K562 (cell line): ENCODE results near the gene TTYH2. TPM values are rescaled to one million over a fixed set of nuclear protein-coding genes. Genes with fewer than 3 reads are reported as not detected.

Source experiments
- ARID4B ChIP-seq: sonication (generic); formaldehyde crosslinking; IDR thresholded peaks from 2 replicates; pipeline ENCODE4 v1.8.0; 2022; ENCODE audit warnings: mild to moderate bottlenecking, missing genetic modification reagents
- BRF1 ChIP-seq: IDR thresholded peaks from 3 replicates; pipeline ENCODE4 v1.6.1; 2011; ENCODE audit warnings: borderline replicate concordance, mild to moderate bottlenecking; ENCODE audit not compliant: insufficient read length; ENCODE audit errors: extremely low read depth
- CBFB ChIP-seq: sonication (generic); formaldehyde crosslinking; IDR thresholded peaks from 2 replicates; pipeline ENCODE4 v1.4.0; 2020; ENCODE audit warnings: mild to moderate bottlenecking, missing genetic modification reagents
- E2F8 ChIP-seq: fragments of 450-650 bp; IDR thresholded peaks from 2 replicates; pipeline ENCODE4 v1.7.1; 2018; ENCODE audit warnings: mild to moderate bottlenecking, low read depth; ENCODE audit not compliant: partially characterized antibody
- ELK1 ChIP-seq: sonication (generic); formaldehyde crosslinking; IDR thresholded peaks from 2 replicates; pipeline ENCODE4 v1.8.1; 2022; ENCODE audit warnings: missing genetic modification reagents
- ETV6 ChIP-seq, 3 experiments: fragments of 150-350 bp in 1 of 3; sonication (generic) in 1 of 3; formaldehyde crosslinking in 1 of 3; IDR thresholded peaks; 2 replicates each; pipeline versions ENCODE4 v1.6.1 to v1.8.0; 2014 to 2022; ENCODE audit warnings: borderline replicate concordance in 2 of 3, low read depth in 2 of 3, antibody characterized with exemption in 1 of 3, low read length in 1 of 3, mild to moderate bottlenecking in 1 of 3, missing genetic modification reagents in 1 of 3
- GMEB1 ChIP-seq: fragments of 250-450 bp; sonication (Bioruptor Pico); IDR thresholded peaks from 2 replicates; pipeline ENCODE4 v1.4.0; 2020; ENCODE audit warnings: mild to moderate bottlenecking
- HDAC1 ChIP-seq, 2 experiments: fragments of 450-650 bp; IDR thresholded peaks; 2 replicates each; pipeline ENCODE4 v1.6.1; 2016 to 2017; ENCODE audit warnings: inconsistent platforms in 1 of 2, mild to moderate bottlenecking in 1 of 2, moderate library complexity in 1 of 2
- HMGN3 ChIP-seq: IDR thresholded peaks from 2 replicates; pipeline ENCODE4 v1.6.1; 2011; ENCODE audit warnings: borderline replicate concordance, low read depth, mild to moderate bottlenecking, mixed read lengths, low read length; ENCODE audit not compliant: insufficient read length; ENCODE audit errors: extremely low read depth
- IRF2 ChIP-seq: sonication (generic); formaldehyde crosslinking; IDR thresholded peaks from 2 replicates; pipeline ENCODE4 v1.8.1; 2022; ENCODE audit warnings: mild to moderate bottlenecking, missing genetic modification reagents
- L3MBTL2 ChIP-seq: fragments of 450-650 bp; IDR thresholded peaks from 2 replicates; pipeline ENCODE4 v1.6.1; 2016; ENCODE audit warnings: mild to moderate bottlenecking, moderate library complexity
- NCOA1 ChIP-seq: fragments of 450-650 bp; IDR thresholded peaks from 2 replicates; pipeline ENCODE4 v1.6.1; 2016; ENCODE audit warnings: low read depth
- TRIM28 ChIP-seq: fragments of 450-650 bp; IDR thresholded peaks from 2 replicates; pipeline ENCODE4 v1.6.1; 2017
- XRCC3 ChIP-seq: fragments of 450-650 bp; IDR thresholded peaks from 2 replicates; pipeline ENCODE4 v1.6.1; 2017; ENCODE audit warnings: mild to moderate bottlenecking, moderate library complexity
- ZNF174 ChIP-seq: fragments of 250-450 bp; sonication (Bioruptor Pico); IDR thresholded peaks from 2 replicates; pipeline ENCODE4 v1.4.0; 2020; ENCODE audit warnings: mild to moderate bottlenecking
- ZNF717 ChIP-seq: fragments of 250-450 bp; sonication (Bioruptor Pico); IDR thresholded peaks from 2 replicates; pipeline ENCODE4 v1.5.0; 2021
- polyA plus RNA-seq, 8 experiments: library from polyadenylated mRNA; depleted of rRNA in 4 of 8; stranded (reverse) in 5 of 8; unstranded in 3 of 8; fragments of >200 nt; fragmentation: Nextera tagmentation in 2 of 8; fragmentation: Illumina TruSeq in 1 of 8; extraction: Ambion mirVana in 2 of 8; extraction: Trizol in 1 of 8; gene quantifications; 2 replicates each; pipeline versions ENCODE4 v1.2.1 to v1.2.3, GENCODE V29; 2011 to 2014; ENCODE audit warnings: inconsistent platforms in 1 of 8, missing spikeins in 1 of 8
- total RNA-seq, 7 experiments: library from RNA; depleted of rRNA in 6 of 7; stranded (reverse); fragments of >200 nt in 6 of 7; fragmentation: Illumina TruSeq in 2 of 7; extraction: Trizol in 2 of 7; gene quantifications; 2 replicates each; pipeline versions ENCODE4 v1.2.1 to v1.2.3, GENCODE V29; 2011 to 2021; ENCODE audit warnings: low replicate concordance in 1 of 7

TTYH2 gene
- total and polyA plus RNA-seq, 9 of the 15 experiments (the other 6 are each of a cell fraction or from before 2014, with no cell fraction given) = 0.03 to 2.0 (median 0.91) TPM

- peak; percentile 93 for TF ChIP-seq E2F8
- TF ChIP-seq HDAC1 (IDR thresholded peaks at IDR 0.05) = peak; percentile 54 to 98; a peak in 2 of 4 replicates
- TF ChIP-seq ELK1 = no peak
- 0 out of 2 replicates have a peak, but pooled peaks have one; percentile 45 for TF ChIP-seq NCOA1
- TF ChIP-seq BRF1 = no peak
- TF ChIP-seq HMGN3 = peak; percentile 49
- TF ChIP-seq XRCC3 = no peak
- TF ChIP-seq L3MBTL2 = peak; percentile 63; the same call in 1 of the 2 replicates
- TF ChIP-seq ZNF717 (CRISPR knock-in tag) = 0 out of 2 replicates have a peak, but pooled peaks have one; percentile 47
- TF ChIP-seq GMEB1 (CRISPR knock-in tag) = no peak
- TF ChIP-seq CBFB (CRISPR knock-in tag) = no peak
- TF ChIP-seq ETV6 (IDR thresholded peaks at IDR 0.05; ENCODE audit: borderline replicate concordance in 1 of 2, low read depth in 2 of 2, low read length in 1 of 2) = 0 out of 4 replicates have a peak, but pooled peaks of 1 of the 2 experiments have one; percentile 20
- no peak for TF ChIP-seq ETV6 (CRISPR knock-in tag; IDR thresholded peaks at IDR 0.05; ENCODE audit: borderline replicate concordance)
- TF ChIP-seq TRIM28 = no peak
- peak; percentile 81 for TF ChIP-seq ARID4B (CRISPR knock-in tag)
- TF ChIP-seq IRF2 = no peak
- no peak for TF ChIP-seq ZNF174 (CRISPR knock-in tag)
These were observed 9.7 kb upstream of the TTYH2 start, which contains the start of gene RPL38 (continued) for GRCh38 chr17:74203439-74204240.
